Panc1 (cell line): ENCODE measurements around the gene TIMM22. TPM values are rescaled to one million over a fixed set of nuclear protein-coding genes. Genes with fewer than 3 reads are reported as not detected.

Experiments
- ATAC-seq: fragments of 200-7000 bp; cut with Tn5 transposase; 2 replicates; pipeline ENCODE4 v1.9.1; 2020; ENCODE audit warnings: mild to moderate bottlenecking, moderate library complexity
- BruUV-seq: library from RNA; stranded (reverse); fragments of 400-500 nt; replicated peaks from 2 replicates; lab custom pipeline; 2021; lab: Mats Ljungman, UMichigan
- CTCF ChIA-PET: fragments of 300-600 bp; sonication (Branson Sonifier 250); formaldehyde crosslinking; loops from one replicate; lab custom pipeline; 2022; ENCODE audit warnings: antibody characterized with exemption; lab: Charles Lee
- POLR2A ChIA-PET: fragments of 300-600 bp; sonication (Branson Sonifier 250); formaldehyde crosslinking; loops from one replicate; lab custom pipeline; 2022; ENCODE audit warnings: antibody characterized with exemption; lab: Charles Lee
- DNase-seq: peaks from one replicate; pipeline ENCODE4 v3.0.0-alpha.2; 2010; ENCODE audit warnings: low read depth, low spot score
- H3K27ac ChIP-seq: 2 replicates; pipeline ENCODE4 v1.5.1; 2011; ENCODE audit warnings: mild to moderate bottlenecking, low read length, inconsistent platforms
- H3K27me3 ChIP-seq: fragments of 200-500 bp; sonication (Bioruptor generic); 2 replicates; pipeline ENCODE4 v1.6.0; 2014; ENCODE audit warnings: low read length, inconsistent platforms; ENCODE audit not compliant: control insufficient read depth, insufficient read depth
- H3K36me3 ChIP-seq: fragments of 200-500 bp; sonication (Bioruptor generic); 2 replicates; pipeline ENCODE4 v1.5.1; 2014; ENCODE audit warnings: inconsistent platforms, mild to moderate bottlenecking, low read length, moderate library complexity; ENCODE audit not compliant: control insufficient read depth, insufficient read depth
- H3K4me1 ChIP-seq: 2 replicates; pipeline ENCODE4 v1.5.1; 2011; ENCODE audit warnings: inconsistent platforms, mild to moderate bottlenecking, low read length, moderate library complexity; ENCODE audit not compliant: control insufficient read depth, insufficient read depth
- H3K4me3 ChIP-seq, 2 experiments: 2 replicates each; pipeline ENCODE4 v1.5.1; 2011 to 2012; ENCODE audit warnings: low read depth in 2 of 2, low read length in 2 of 2, mild to moderate bottlenecking in 2 of 2, inconsistent platforms in 1 of 2, moderate library complexity in 1 of 2
- H3K9me3 ChIP-seq: fragments of 200-500 bp; sonication (Bioruptor generic); 2 replicates; pipeline ENCODE4 v1.5.1; 2014; ENCODE audit warnings: low read depth, mild to moderate bottlenecking, inconsistent platforms, low read length, moderate library complexity; ENCODE audit not compliant: control insufficient read depth, insufficient read depth
- POLR2AphosphoS5 ChIP-seq: IDR thresholded peaks from 2 replicates; pipeline ENCODE4 v1.6.1; 2012; ENCODE audit warnings: mild to moderate bottlenecking, low read depth, low read length, moderate library complexity
- SIN3A ChIP-seq: IDR thresholded peaks from 2 replicates; pipeline ENCODE4 v1.6.1; 2012; ENCODE audit warnings: low read depth, mild to moderate bottlenecking, low read length, moderate library complexity, borderline replicate concordance; ENCODE audit not compliant: insufficient read depth
- TCF7L2 ChIP-seq: IDR thresholded peaks from 2 replicates; pipeline ENCODE4 v1.6.1; 2011; ENCODE audit warnings: mild to moderate bottlenecking, low read depth, low read length, inconsistent platforms
- in situ Hi-C: cut with HindIII; loops from 2 replicates; pipeline ENCODE4 v1.10.0; 2016; ENCODE audit warnings: low sequenced_read_pairs, low pct_unique_long_range_greater_than_20kb
- intact Hi-C: fragments of 100-400 bp; cut with micrococcal nuclease; formaldehyde crosslinking; loops from one replicate; pipeline ENCODE4 v1.10.0; 2022; ENCODE audit not compliant: unreplicated experiment
- total RNA-seq: library from RNA; stranded (reverse); gene quantifications from one replicate; pipeline ENCODE4 v1.2.1, GENCODE V29; 2021; ENCODE audit not compliant: unreplicated experiment
- TF ChIP-seq, protein P1 (sequence below): fragments of 450-650 bp; IDR thresholded peaks from 2 replicates; pipeline ENCODE4 v1.5.1; 2017; ENCODE audit warnings: mild to moderate bottlenecking
- TF ChIP-seq, protein P2 (sequence below), 2 experiments: IDR thresholded peaks; 2 replicates each; pipeline ENCODE4 v1.6.1; 2011 to 2012; ENCODE audit warnings: low read depth in 2 of 2, control low read depth in 1 of 2, low read length in 1 of 2, mild to moderate bottlenecking in 1 of 2, moderate library complexity in 1 of 2; ENCODE audit not compliant: insufficient read depth in 1 of 2

The TIMM22 gene
- total RNA-seq, 1 experiment from 2014 or later: 10.2 TPM

DNA sequence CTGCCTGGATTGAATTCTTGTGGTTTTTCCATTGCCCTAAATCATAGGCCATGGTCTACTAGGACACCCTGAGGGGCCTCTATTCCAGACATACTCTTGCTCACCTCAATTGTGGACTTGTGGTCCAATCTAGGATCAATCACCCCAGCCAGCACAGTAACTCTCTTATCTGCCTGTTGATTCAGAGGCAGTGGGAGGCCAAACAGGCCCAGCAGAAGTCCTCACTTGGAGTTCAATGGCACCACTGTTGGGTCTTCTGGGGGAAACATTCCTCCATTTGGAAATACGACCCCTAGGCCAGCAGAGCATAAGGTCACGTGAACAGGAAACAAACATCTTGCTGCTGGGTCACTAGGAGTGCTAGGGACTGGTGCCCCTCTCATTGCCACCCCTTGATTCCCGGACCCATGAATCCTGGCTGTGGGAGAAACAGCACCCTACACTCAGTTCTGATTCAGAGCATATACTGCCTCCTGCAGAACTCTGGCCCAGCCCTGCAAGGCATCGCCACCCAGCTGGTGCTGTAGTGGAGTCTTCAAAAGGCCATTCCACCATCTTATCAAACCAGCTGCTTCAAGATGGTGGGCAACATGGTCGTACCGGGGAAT, 10.5 kb upstream of the TIMM22 start:
- in situ Hi-C loops: no loop called here
- BruUV-seq: no TSS peak
- POLR2A ChIA-PET: no interaction called here
- DNase-seq (no peak), ATAC-seq (no peak)
- intact Hi-C loops: no loop called here
- no peak overlapping the region for H3K4me3 ChIP-seq
- H3K4me1 ChIP-seq: no peaks in the 10 kb centered on the region; the same call in 1 of the 2 replicates
- CTCF ChIA-PET: no interaction called here
- TF ChIP-seq, protein P1, sequence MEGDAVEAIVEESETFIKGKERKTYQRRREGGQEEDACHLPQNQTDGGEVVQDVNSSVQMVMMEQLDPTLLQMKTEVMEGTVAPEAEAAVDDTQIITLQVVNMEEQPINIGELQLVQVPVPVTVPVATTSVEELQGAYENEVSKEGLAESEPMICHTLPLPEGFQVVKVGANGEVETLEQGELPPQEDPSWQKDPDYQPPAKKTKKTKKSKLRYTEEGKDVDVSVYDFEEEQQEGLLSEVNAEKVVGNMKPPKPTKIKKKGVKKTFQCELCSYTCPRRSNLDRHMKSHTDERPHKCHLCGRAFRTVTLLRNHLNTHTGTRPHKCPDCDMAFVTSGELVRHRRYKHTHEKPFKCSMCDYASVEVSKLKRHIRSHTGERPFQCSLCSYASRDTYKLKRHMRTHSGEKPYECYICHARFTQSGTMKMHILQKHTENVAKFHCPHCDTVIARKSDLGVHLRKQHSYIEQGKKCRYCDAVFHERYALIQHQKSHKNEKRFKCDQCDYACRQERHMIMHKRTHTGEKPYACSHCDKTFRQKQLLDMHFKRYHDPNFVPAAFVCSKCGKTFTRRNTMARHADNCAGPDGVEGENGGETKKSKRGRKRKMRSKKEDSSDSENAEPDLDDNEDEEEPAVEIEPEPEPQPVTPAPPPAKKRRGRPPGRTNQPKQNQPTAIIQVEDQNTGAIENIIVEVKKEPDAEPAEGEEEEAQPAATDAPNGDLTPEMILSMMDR: no peak
- TF ChIP-seq POLR2AphosphoS5 (no peak), TCF7L2 (no peak), SIN3A (no peak)
- TF ChIP-seq, protein P2, sequence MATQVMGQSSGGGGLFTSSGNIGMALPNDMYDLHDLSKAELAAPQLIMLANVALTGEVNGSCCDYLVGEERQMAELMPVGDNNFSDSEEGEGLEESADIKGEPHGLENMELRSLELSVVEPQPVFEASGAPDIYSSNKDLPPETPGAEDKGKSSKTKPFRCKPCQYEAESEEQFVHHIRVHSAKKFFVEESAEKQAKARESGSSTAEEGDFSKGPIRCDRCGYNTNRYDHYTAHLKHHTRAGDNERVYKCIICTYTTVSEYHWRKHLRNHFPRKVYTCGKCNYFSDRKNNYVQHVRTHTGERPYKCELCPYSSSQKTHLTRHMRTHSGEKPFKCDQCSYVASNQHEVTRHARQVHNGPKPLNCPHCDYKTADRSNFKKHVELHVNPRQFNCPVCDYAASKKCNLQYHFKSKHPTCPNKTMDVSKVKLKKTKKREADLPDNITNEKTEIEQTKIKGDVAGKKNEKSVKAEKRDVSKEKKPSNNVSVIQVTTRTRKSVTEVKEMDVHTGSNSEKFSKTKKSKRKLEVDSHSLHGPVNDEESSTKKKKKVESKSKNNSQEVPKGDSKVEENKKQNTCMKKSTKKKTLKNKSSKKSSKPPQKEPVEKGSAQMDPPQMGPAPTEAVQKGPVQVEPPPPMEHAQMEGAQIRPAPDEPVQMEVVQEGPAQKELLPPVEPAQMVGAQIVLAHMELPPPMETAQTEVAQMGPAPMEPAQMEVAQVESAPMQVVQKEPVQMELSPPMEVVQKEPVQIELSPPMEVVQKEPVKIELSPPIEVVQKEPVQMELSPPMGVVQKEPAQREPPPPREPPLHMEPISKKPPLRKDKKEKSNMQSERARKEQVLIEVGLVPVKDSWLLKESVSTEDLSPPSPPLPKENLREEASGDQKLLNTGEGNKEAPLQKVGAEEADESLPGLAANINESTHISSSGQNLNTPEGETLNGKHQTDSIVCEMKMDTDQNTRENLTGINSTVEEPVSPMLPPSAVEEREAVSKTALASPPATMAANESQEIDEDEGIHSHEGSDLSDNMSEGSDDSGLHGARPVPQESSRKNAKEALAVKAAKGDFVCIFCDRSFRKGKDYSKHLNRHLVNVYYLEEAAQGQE (IDR thresholded peaks at IDR 0.05; ENCODE audit: insufficient read depth in 1 of 2, low read depth in 2 of 2, low read length in 1 of 2): no peak
- no peaks in the 10 kb centered on the region for H3K9me3 ChIP-seq
- no peak overlapping the region for H3K27ac ChIP-seq
- no peaks in the 10 kb centered on the region for H3K36me3 ChIP-seq
- no peaks in the 10 kb centered on the region for H3K27me3 ChIP-seq

DNA sequence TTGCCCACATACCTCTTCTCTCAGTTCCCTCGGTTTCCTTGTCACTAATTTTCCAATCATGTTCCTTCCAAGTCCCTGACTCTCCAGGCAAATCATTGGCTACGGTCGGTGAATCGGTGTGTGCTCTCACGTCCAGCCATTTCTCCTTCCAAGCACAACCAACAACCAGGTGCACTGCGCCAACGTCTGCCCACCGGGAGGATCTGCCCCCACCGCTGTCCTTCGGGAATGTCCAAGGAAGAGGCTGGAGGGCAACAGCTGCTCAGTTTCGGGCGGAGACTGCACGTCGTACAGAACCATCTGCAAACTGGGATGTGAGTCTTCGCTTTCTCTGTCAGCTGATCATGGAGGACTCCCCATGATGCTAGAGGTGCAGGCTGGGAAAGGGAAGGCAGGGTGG, 9.0 kb upstream of the TIMM22 start:
- CTCF ChIA-PET: no interaction called here
- Histone ChIP-seq H3K4me1 (no peaks in the 10 kb centered on the region), H3K36me3 (no peaks in the 10 kb centered on the region), H3K4me3 (no peak overlapping the region), H3K27me3 (no peaks in the 10 kb centered on the region), H3K27ac (no peak overlapping the region), H3K9me3 (no peaks in the 10 kb centered on the region)
- POLR2A ChIA-PET: no interaction called here
- no TSS peak for BruUV-seq
- intact Hi-C loops: no loop called here
- in situ Hi-C loops: no loop called here
- ATAC-seq: no peak
- DNase-seq: no peak
- TF ChIP-seq, protein P1: no peak
- no peak for TF ChIP-seq POLR2AphosphoS5
- TF ChIP-seq, protein P2 (IDR thresholded peaks at IDR 0.05; ENCODE audit: insufficient read depth in 1 of 2, low read depth in 2 of 2, low read length in 1 of 2): no peak
